ENCODE measurements around the gene SMIM43.

SMIM43 gene

DNA sequence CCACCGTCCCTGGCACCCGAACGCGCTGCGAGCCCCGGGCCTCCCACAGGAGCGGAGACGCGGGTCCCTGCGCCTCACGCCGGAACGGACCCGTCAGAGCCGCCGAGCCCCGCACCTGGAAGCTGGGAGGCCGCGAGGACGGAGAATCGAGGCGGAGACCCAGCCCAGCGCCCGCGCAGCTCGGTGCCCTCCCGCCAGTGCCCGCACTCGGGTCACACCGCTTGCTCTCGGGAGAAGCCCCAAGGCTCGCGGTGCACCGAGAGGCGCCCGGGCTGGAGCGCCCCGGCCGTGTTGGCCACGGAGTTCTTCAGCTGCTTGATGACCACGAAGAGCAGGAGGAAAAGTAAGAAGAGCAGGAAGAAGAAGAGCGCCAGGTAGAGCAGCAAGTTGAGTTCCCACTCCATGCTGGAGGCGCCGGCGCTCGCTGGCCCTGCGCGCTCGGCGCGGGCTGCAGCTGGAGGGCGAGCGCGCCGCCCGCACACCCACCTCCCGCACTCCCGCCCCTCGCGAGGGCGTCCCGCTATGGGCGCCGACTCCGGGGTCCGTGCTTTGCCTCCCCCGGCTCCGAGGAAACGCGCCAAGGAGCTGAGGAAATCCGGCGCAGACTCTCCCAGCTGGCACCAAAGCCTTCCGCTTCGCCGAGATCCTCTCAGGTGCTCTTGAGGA lies at the start of gene SMIM43:
SMIM43 (minus strand) TSS at position 463 of the 666 bp plus-strand sequence; CDS start at position 404, 59 bp downstream.
- TF ChIP-seq, protein P1, sequence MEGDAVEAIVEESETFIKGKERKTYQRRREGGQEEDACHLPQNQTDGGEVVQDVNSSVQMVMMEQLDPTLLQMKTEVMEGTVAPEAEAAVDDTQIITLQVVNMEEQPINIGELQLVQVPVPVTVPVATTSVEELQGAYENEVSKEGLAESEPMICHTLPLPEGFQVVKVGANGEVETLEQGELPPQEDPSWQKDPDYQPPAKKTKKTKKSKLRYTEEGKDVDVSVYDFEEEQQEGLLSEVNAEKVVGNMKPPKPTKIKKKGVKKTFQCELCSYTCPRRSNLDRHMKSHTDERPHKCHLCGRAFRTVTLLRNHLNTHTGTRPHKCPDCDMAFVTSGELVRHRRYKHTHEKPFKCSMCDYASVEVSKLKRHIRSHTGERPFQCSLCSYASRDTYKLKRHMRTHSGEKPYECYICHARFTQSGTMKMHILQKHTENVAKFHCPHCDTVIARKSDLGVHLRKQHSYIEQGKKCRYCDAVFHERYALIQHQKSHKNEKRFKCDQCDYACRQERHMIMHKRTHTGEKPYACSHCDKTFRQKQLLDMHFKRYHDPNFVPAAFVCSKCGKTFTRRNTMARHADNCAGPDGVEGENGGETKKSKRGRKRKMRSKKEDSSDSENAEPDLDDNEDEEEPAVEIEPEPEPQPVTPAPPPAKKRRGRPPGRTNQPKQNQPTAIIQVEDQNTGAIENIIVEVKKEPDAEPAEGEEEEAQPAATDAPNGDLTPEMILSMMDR (IDR thresholded peaks at IDR 0.05; ENCODE audit: low read length, missing control alignments) = no peak
- DNase-seq (ENCODE audit: low read depth) = peak; percentile 20
- H3K4me3 ChIP-seq (replicated peaks; ENCODE audit: low read depth, low read length) = peak within 1 kb of the TSS; percentile 55

DNA sequence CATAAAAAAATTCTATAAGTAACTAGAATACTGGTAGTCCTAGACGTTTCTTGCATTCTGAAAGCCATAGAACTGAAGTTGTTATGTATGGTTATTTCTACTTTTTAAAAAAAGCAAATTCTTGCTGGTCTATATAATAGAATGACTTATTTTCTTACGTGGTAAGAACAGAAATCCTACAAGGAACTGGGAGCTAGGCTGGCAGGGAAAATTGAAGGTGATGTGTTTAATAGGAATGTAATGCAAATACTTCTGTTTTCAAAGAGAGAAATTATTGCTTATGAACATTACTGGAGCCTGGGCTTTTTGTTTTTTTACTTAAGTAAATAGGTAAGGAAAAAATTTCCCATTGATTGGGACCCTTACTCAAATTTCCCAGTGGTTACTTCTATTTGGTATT lies 49.8 kb upstream of the SMIM43 start:
- no peak overlapping the region for H3K4me3 ChIP-seq (replicated peaks; ENCODE audit: low read depth, low read length)
- TF ChIP-seq, protein P1 (IDR thresholded peaks at IDR 0.05; ENCODE audit: low read length, missing control alignments) = no peak
- DNase-seq (ENCODE audit: low read depth) = no peak

DNA sequence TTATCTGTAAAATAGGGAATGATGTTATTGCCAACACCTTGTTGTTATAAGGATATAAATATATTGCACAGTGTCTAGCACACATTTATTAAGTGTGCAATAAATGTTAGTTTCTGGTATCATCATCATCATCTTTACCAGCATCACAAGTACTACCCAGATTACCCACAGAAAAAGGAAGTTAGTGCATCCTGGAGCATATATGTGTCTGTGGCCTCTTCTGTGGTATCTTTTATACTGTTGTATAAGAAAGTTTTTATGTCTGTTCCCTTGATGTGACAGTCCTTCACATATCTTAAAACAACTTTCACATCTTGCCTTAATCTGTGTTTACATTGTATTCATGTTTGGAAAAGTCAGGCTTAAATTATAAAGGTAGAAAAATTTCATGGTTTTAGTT lies 46.2 kb upstream of the SMIM43 start:
- DNase-seq (ENCODE audit: low read depth) = no peak
- TF ChIP-seq, protein P1 (IDR thresholded peaks at IDR 0.05; ENCODE audit: low read length, missing control alignments) = no peak
- no peak overlapping the region for H3K4me3 ChIP-seq (replicated peaks; ENCODE audit: low read depth, low read length)

DNA sequence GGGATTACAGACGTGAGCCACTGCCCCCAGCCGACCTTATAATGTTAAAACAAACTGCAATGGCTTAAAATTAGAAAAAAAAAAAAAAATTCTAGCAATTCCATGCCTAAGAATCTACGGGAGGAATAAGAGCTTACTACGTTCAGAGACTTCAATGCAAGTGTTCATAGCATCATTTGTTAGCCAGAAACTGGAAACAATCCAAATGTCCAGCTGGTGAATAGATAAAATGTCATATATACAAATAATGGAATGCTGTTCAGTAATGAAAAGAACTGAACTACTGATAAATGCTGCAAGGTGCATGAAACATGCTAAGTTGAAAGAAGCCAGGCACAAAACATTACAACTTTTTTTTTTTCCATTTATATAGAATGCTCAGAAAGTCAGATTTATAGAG lies 41.4 kb upstream of the SMIM43 start:
- TF ChIP-seq, protein P1 (IDR thresholded peaks at IDR 0.05; ENCODE audit: low read length, missing control alignments) = no peak
- no peak for DNase-seq (ENCODE audit: low read depth)
- H3K4me3 ChIP-seq (replicated peaks; ENCODE audit: low read depth, low read length) = no peak overlapping the region

DNA sequence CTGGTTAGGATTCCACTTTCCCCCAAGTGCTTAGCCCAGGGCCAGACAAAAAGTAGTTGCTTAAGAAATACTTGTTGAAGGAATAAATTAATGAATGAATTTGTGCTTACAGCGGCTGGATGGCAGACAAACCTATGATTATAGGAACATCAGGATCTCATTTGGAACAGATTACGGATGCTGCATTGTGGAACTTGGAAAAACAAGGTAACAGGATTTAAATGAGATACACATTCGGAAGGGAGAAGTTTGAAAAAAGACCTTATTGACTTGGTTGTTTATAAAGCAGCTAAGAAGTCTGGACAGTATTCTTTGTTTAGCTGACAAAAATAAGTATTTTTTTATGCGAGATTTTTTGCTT lies 36.7 kb upstream of the SMIM43 start:
- peak overlapping the region; percentile 86 for H3K4me3 ChIP-seq (replicated peaks; ENCODE audit: low read depth, low read length)
- no peak for DNase-seq (ENCODE audit: low read depth)
- TF ChIP-seq, protein P1 (IDR thresholded peaks at IDR 0.05; ENCODE audit: low read length, missing control alignments) = no peak

DNA sequence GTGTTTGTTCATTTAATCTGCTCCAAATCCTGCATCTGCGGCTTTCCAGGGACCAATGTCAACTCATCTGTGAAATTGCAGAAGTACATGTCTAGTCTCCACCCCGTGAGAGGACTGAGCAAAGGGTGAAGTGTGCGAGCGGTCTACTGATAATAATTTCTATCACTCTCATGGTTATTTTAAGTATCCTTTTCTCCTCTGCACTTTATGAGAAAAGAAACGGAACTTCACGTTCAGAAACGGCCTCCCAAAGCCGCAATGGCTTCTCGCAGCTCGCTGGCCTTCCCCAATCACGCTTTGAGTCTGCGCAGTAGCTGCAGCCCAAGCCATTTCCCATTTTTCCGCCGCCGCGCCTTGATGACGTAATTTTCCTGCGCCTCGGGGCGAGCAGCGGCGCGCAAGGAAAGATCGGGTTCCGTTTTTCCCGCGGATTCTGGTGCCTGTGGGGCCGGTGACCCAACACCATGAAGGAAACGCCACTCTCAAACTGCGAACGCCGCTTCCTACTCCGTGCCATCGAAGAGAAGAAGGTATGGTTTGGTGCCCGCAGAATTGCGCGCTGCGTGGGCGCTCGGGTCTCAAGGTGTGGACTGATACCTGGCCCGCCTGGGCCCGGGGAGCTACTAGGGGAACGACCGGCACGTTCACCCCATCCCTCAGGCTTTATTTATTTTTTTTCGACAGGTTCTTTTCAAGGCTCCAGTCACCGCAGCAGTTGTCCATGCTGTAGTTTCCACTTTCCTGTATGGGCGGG lies 36.2 kb upstream of the SMIM43 start, which contains the start of gene EXOSC9:
EXOSC9 (plus strand) TSS at position 363 of the 754 bp plus-strand sequence; CDS start at position 465, 102 bp downstream.
- TF ChIP-seq, protein P1 (IDR thresholded peaks at IDR 0.05; ENCODE audit: low read length, missing control alignments) = no peak
- H3K4me3 ChIP-seq (replicated peaks; ENCODE audit: low read depth, low read length) = peak within 1 kb of the TSS; percentile 86
- peak; percentile 96 for DNase-seq (ENCODE audit: low read depth)
